H9 (cell line): Measurements from ENCODE around the gene IGSF9. TPM values are rescaled to one million over a fixed set of nuclear protein-coding genes. Genes with fewer than 3 reads are reported as not detected.

Experiments used
- DNase-seq: peaks from one replicate; pipeline ENCODE4 v3.0.0-alpha.2; 2017
- H2AFZ ChIP-seq: one replicate; pipeline ENCODE4 v1.6.1; 2013; ENCODE audit warnings: mild to moderate bottlenecking, low read length, control low read depth, moderate library complexity
- H2AK5ac ChIP-seq: 2 replicates; pipeline ENCODE4 v1.6.1; 2013; ENCODE audit warnings: low read length, control low read depth, mixed read lengths; ENCODE audit not compliant: insufficient read length
- H2BK120ac ChIP-seq: one replicate; pipeline ENCODE4 v1.6.1; 2013; ENCODE audit warnings: low read depth, mild to moderate bottlenecking, low read length, control low read depth, inconsistent platforms; ENCODE audit not compliant: poor library complexity, severe bottlenecking
- H2BK12ac ChIP-seq: 2 replicates; pipeline ENCODE4 v1.6.1; 2013; ENCODE audit warnings: low read length, control low read depth, mixed read lengths, low read depth; ENCODE audit not compliant: insufficient read length
- H2BK15ac ChIP-seq: 2 replicates; pipeline ENCODE4 v1.6.1; 2013; ENCODE audit warnings: low read depth, low read length, control low read depth
- H2BK20ac ChIP-seq: one replicate; pipeline ENCODE4 v1.6.1; 2013; ENCODE audit warnings: low read depth, mild to moderate bottlenecking, low read length, control low read depth, inconsistent platforms; ENCODE audit not compliant: poor library complexity, severe bottlenecking
- H2BK5ac ChIP-seq: 2 replicates; pipeline ENCODE4 v1.6.1; 2013; ENCODE audit warnings: low read length, control low read depth, mixed read lengths; ENCODE audit not compliant: insufficient read length
- H3K14ac ChIP-seq: 2 replicates; pipeline ENCODE4 v1.6.1; 2013; ENCODE audit warnings: low read length, control low read depth; ENCODE audit not compliant: insufficient read depth
- H3K18ac ChIP-seq: 2 replicates; pipeline ENCODE4 v1.6.1; 2013; ENCODE audit warnings: low read depth, mild to moderate bottlenecking, mixed read lengths, low read length, control low read depth; ENCODE audit not compliant: insufficient read length
- H3K23ac ChIP-seq: 2 replicates; pipeline ENCODE4 v1.6.1; 2013; ENCODE audit warnings: low read length, control low read depth, mixed read lengths, low read depth; ENCODE audit not compliant: insufficient read length
- H3K23me2 ChIP-seq: 2 replicates; pipeline ENCODE4 v1.6.1; 2013; ENCODE audit warnings: low read depth, mild to moderate bottlenecking, mixed read lengths, low read length, control low read depth; ENCODE audit not compliant: insufficient read length, poor library complexity, severe bottlenecking
- H3K27ac ChIP-seq: 2 replicates; pipeline ENCODE4 v1.5.1; 2013; ENCODE audit warnings: low read length, control low read depth, mixed read lengths, low read depth; ENCODE audit not compliant: insufficient read length
- H3K27me3 ChIP-seq: 2 replicates; pipeline ENCODE4 v1.6.1; 2013; ENCODE audit warnings: low read length, control low read depth, inconsistent platforms; ENCODE audit not compliant: insufficient read depth
- H3K4ac ChIP-seq: 2 replicates; pipeline ENCODE4 v1.6.1; 2013; ENCODE audit warnings: low read depth, mild to moderate bottlenecking, control low read depth, inconsistent platforms, low read length, moderate library complexity
- H3K4me1 ChIP-seq: 2 replicates; pipeline ENCODE4 v1.6.1; 2013; ENCODE audit warnings: low read length, control low read depth, inconsistent platforms; ENCODE audit not compliant: insufficient read depth
- H3K4me2 ChIP-seq: 2 replicates; pipeline ENCODE4 v1.6.1; 2013; ENCODE audit warnings: low read length, control low read depth, mixed read lengths; ENCODE audit not compliant: insufficient read length, insufficient read depth
- H3K56ac ChIP-seq: 2 replicates; pipeline ENCODE4 v1.6.1; 2013; ENCODE audit warnings: low read depth, mild to moderate bottlenecking, mixed read lengths, low read length, control low read depth; ENCODE audit not compliant: insufficient read length
- H3K79me1 ChIP-seq: 2 replicates; pipeline ENCODE4 v1.6.1; 2013; ENCODE audit warnings: low read depth, mild to moderate bottlenecking, moderate library complexity, low read length, control low read depth, inconsistent platforms; ENCODE audit not compliant: insufficient read depth, poor library complexity, severe bottlenecking
- H3K79me2 ChIP-seq: 2 replicates; pipeline ENCODE4 v1.6.1; 2013; ENCODE audit warnings: low read length, control low read depth, inconsistent platforms; ENCODE audit not compliant: insufficient read depth
- H3K9ac ChIP-seq: 2 replicates; pipeline ENCODE4 v1.6.1; 2013; ENCODE audit warnings: low read length, control low read depth, mixed read lengths; ENCODE audit not compliant: insufficient read length; ENCODE audit errors: extremely low read depth
- H3K9me3 ChIP-seq: one replicate; pipeline ENCODE4 v1.6.1; 2013; ENCODE audit warnings: low read depth, low read length, inconsistent platforms; ENCODE audit not compliant: control insufficient read depth
- H3T11ph ChIP-seq: one replicate; pipeline ENCODE4 v1.6.1; 2013; ENCODE audit warnings: mild to moderate bottlenecking, low read length, control low read depth, inconsistent platforms
- H4K20me1 ChIP-seq: one replicate; pipeline ENCODE4 v1.6.1; 2013; ENCODE audit not compliant: control insufficient read depth, insufficient read length, insufficient read depth
- H4K5ac ChIP-seq: 2 replicates; pipeline ENCODE4 v1.6.1; 2013; ENCODE audit warnings: low read depth, mild to moderate bottlenecking, mixed read lengths, low read length, control low read depth; ENCODE audit not compliant: insufficient read length
- H4K8ac ChIP-seq: replicated peaks from 2 replicates; pipeline ENCODE4 v1.6.1; 2013; ENCODE audit warnings: low read length, control low read depth, mixed read lengths, low read depth; ENCODE audit not compliant: insufficient read length
- H4K91ac ChIP-seq: 2 replicates; pipeline ENCODE4 v1.6.1; 2013; ENCODE audit warnings: low read depth, mild to moderate bottlenecking, moderate library complexity, mixed read lengths, low read length, control low read depth; ENCODE audit not compliant: insufficient read length
- H3K27ac Mint-ChIP-seq, 3 experiments: 2 replicates in 2 of 3; 3 replicates in 1 of 3; pipeline ENCODE4 v1.8.0; 2020 to 2021; ENCODE audit warnings: mixed read lengths in 3 of 3, mild to moderate bottlenecking in 1 of 3, moderate library complexity in 1 of 3
- H3K27me3 Mint-ChIP-seq: 2 replicates; pipeline ENCODE4 v1.8.0; 2021; ENCODE audit warnings: low read depth, mild to moderate bottlenecking, moderate library complexity, mixed read lengths
- H3K36me3 Mint-ChIP-seq, 3 experiments: 2 replicates in 2 of 3; 3 replicates in 1 of 3; pipeline ENCODE4 v1.8.0; 2020 to 2021; ENCODE audit warnings: low read depth in 3 of 3, mixed read lengths in 3 of 3; ENCODE audit not compliant: insufficient read depth in 1 of 3
- H3K4me1 Mint-ChIP-seq, 2 experiments: 2 replicates each; pipeline ENCODE4 v1.8.0; 2020; ENCODE audit warnings: mixed read lengths in 2 of 2
- H3K4me3 Mint-ChIP-seq, 2 experiments: 2 replicates in 1 of 2; 3 replicates in 1 of 2; pipeline ENCODE4 v1.8.0; 2020 to 2021; ENCODE audit warnings: mild to moderate bottlenecking in 2 of 2, mixed read lengths in 2 of 2, moderate library complexity in 1 of 2
- H3K9me3 Mint-ChIP-seq, 2 experiments: 2 replicates in 1 of 2; 3 replicates in 1 of 2; pipeline ENCODE4 v1.8.0; 2020; ENCODE audit warnings: mild to moderate bottlenecking in 2 of 2, mixed read lengths in 2 of 2, moderate library complexity in 1 of 2
- CTCF ChIP-seq: fragments of 200-600 bp; sonication (generic); conservative IDR thresholded peaks from 3 replicates; pipeline ENCODE4 v1.8.0; 2021; ENCODE audit warnings: antibody characterized with exemption, mild to moderate bottlenecking
- WGBS: extraction: QIAGEN DNeasy Blood & Tissue Kit; methylation state at CpG from one replicate; pipeline ENCODE4 v1.1.7; 2013; ENCODE audit warnings: missing lambda C conversion rate, low lambda C conversion rate, mixed read lengths; ENCODE audit not compliant: insufficient read length; ENCODE audit errors: extremely low coverage; 5-methylcytosine and 5-hydroxymethylcytosine counted together
- total RNA-seq: library from RNA; stranded (reverse); gene quantifications from 2 replicates; pipeline ENCODE4 v1.2.1, GENCODE V29; 2021

Gene IGSF9
- total RNA-seq, 1 experiment from 2014 or later = 11.3 TPM

- no CpG with 5 or more reads among the region's 13 CpGs for WGBS
Measured at GRCh38 chr1:159931101-159931794, 14.2 kb downstream of the IGSF9 start.

More at GRCh38 chr1:159931101-159931794, 14.2 kb downstream of the IGSF9 start:
- Histone ChIP-seq H4K5ac (no peak overlapping the region), H3K4me1 (no peaks in the 10 kb centered on the region), H3K79me2 (no peaks in the 10 kb centered on the region), H3K27ac (no peak overlapping the region), H2BK20ac (no peak overlapping the region), H2BK5ac (no peak overlapping the region), H3K23me2 (no peaks in the 10 kb centered on the region), H3T11ph (no peak overlapping the region), H3K23ac (no peak overlapping the region), H2BK120ac (no peak overlapping the region), H3K27me3 (no peaks in the 10 kb centered on the region), H3K14ac (no peak overlapping the region), H3K4me2 (no peak overlapping the region), H3K79me1 (no peaks in the 10 kb centered on the region), H3K9ac (no peak overlapping the region), H2AFZ (no peak overlapping the region), H2BK12ac (no peak overlapping the region), H3K18ac (no peak overlapping the region), H2AK5ac (no peak overlapping the region), H4K20me1 (no peaks in the 10 kb centered on the region), H2BK15ac (no peak overlapping the region), H4K91ac (no peak overlapping the region), H3K56ac (no peak overlapping the region), H3K4ac (no peak overlapping the region), H4K8ac (no peak overlapping the region), H3K9me3 (no peaks in the 10 kb centered on the region)
- Mint-ChIP-seq H3K4me1 (peaks cover 8 to 11% of the 10 kb centered on the region in 2 experiments), H3K36me3 (peaks cover 25 to 42% (median 39%) of the 10 kb centered on the region in 3 experiments), H3K4me3 (no peak overlapping the region), H3K9me3 (no peaks in the 10 kb centered on the region; a peak in 1 of 5 replicates), H3K27ac (peak overlapping the region in 1 of 3 experiments; percentile 60; a peak in 1 of 7 replicates), H3K27me3 (no peaks in the 10 kb centered on the region; the same call in none of the 2 replicates)
- no peak for TF ChIP-seq CTCF
- no peak for DNase-seq
